Type B pancreatic cell (in vitro differentiated cells): ENCODE data around the gene P2RX1. TPM values are rescaled to one million over a fixed set of nuclear protein-coding genes. Genes with fewer than 3 reads are reported as not detected.

ENCODE experiments used
- DNase-seq: peaks from one replicate; pipeline ENCODE4 v3.0.0; 2021; ENCODE audit warnings: mixed read lengths; ENCODE audit not compliant: unreplicated experiment; ENCODE audit errors: extremely low spot score
- H3K27ac Mint-ChIP-seq: 2 replicates; pipeline ENCODE4 v1.8.0; 2021; ENCODE audit warnings: mild to moderate bottlenecking, mixed read lengths
- H3K27me3 Mint-ChIP-seq: 2 replicates; pipeline ENCODE4 v1.8.0; 2021; ENCODE audit warnings: mixed read lengths
- H3K36me3 Mint-ChIP-seq: 2 replicates; pipeline ENCODE4 v1.8.0; 2021; ENCODE audit warnings: mixed read lengths
- H3K4me1 Mint-ChIP-seq: one replicate; pipeline ENCODE4 v1.8.0; 2021; ENCODE audit warnings: mixed read lengths; ENCODE audit not compliant: unreplicated experiment
- H3K4me3 Mint-ChIP-seq: 2 replicates; pipeline ENCODE4 v1.8.0; 2021; ENCODE audit warnings: mild to moderate bottlenecking, mixed read lengths
- H3K9me3 Mint-ChIP-seq: 2 replicates; pipeline ENCODE4 v1.8.0; 2021; ENCODE audit warnings: mixed read lengths
- total RNA-seq: library from RNA; stranded (reverse); gene quantifications from 2 replicates; pipeline ENCODE4 v1.2.1, GENCODE V29; 2021; ENCODE audit warnings: low replicate concordance
- TF ChIP-seq, protein P1 (sequence below): fragments of 200-600 bp; sonication (generic); conservative IDR thresholded peaks from 2 replicates; pipeline ENCODE4 v1.5.0; 2021; ENCODE audit warnings: antibody characterized with exemption, mild to moderate bottlenecking

The P2RX1 gene
- total RNA-seq, 1 donor from 2014 or later = not detected

GRCh38 chr17:3919123-3919624 is 2.9 kb upstream of the P2RX1 start:
- TF ChIP-seq, protein P1, sequence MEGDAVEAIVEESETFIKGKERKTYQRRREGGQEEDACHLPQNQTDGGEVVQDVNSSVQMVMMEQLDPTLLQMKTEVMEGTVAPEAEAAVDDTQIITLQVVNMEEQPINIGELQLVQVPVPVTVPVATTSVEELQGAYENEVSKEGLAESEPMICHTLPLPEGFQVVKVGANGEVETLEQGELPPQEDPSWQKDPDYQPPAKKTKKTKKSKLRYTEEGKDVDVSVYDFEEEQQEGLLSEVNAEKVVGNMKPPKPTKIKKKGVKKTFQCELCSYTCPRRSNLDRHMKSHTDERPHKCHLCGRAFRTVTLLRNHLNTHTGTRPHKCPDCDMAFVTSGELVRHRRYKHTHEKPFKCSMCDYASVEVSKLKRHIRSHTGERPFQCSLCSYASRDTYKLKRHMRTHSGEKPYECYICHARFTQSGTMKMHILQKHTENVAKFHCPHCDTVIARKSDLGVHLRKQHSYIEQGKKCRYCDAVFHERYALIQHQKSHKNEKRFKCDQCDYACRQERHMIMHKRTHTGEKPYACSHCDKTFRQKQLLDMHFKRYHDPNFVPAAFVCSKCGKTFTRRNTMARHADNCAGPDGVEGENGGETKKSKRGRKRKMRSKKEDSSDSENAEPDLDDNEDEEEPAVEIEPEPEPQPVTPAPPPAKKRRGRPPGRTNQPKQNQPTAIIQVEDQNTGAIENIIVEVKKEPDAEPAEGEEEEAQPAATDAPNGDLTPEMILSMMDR = no peak
- Mint-ChIP-seq H3K4me1 (no peaks in the 10 kb centered on the region), H3K27ac (no peak overlapping the region), H3K4me3 (no peak overlapping the region), H3K27me3 (no peaks in the 10 kb centered on the region), H3K9me3 (no peaks in the 10 kb centered on the region), H3K36me3 (no peaks in the 10 kb centered on the region)
- no peak for DNase-seq

DNA sequence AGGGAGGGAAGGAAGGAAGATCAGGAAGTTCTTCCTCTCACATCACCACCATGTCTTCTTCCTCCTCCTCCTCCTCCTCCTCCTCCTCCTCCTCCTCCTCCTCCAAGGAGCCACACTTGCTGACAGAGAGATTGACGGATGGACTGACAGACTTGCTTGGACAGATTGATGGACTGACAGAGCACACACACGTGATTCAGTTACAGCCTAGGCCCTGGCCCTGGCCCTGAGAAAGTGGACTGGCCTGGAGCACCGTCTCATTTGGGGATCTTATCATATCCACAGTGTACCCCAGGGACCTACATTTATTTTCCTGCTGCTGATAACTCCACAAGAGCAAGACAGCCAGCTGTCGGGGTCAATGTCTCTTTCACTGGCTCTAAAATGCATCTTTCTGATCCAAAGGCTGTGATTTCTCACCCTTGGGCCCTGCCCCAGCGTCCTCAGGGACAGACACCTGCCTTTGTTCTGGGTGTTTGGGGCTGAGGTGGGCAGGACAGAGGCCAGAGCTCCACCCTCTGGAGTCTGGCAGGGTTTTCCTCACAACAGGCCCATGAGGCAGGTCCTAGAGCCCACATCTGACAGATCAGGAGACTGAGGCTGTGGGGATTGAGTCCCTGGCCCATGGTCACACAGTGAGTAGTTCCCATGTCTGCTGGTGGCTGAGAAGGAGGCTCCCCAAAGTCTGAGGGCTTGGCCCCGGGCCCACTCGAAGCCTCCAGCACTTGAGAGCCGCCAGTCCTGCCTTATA is 2.3 kb upstream of the P2RX1 start:
- Mint-ChIP-seq H3K27ac (no peak overlapping the region), H3K4me1 (no peaks in the 10 kb centered on the region), H3K9me3 (no peaks in the 10 kb centered on the region), H3K36me3 (no peaks in the 10 kb centered on the region), H3K4me3 (no peak overlapping the region), H3K27me3 (no peaks in the 10 kb centered on the region)
- TF ChIP-seq, protein P1 = no peak
- no peak for DNase-seq

- no peaks in the 10 kb centered on the region for H3K36me3 Mint-ChIP-seq
- H3K27ac Mint-ChIP-seq = no peak overlapping the region
- H3K4me3 Mint-ChIP-seq = no peak overlapping the region
- no peak for DNase-seq
- H3K27me3 Mint-ChIP-seq = no peaks in the 10 kb centered on the region
- no peaks in the 10 kb centered on the region for H3K4me1 Mint-ChIP-seq
- no peaks in the 10 kb centered on the region for H3K9me3 Mint-ChIP-seq
- TF ChIP-seq, protein P1 = no peak
These were observed 1.2 kb upstream of the P2RX1 start for GRCh38 chr17:3917391-3917931.

GRCh38 chr17:3916825-3917224 is 560 bp upstream of the P2RX1 start:
- no peak overlapping the region for H3K27ac Mint-ChIP-seq
- TF ChIP-seq, protein P1 = no peak
- no peaks in the 10 kb centered on the region for H3K36me3 Mint-ChIP-seq

GRCh38 chr17:3915581-3915994 is 677 bp downstream of the P2RX1 start:
- H3K27me3 Mint-ChIP-seq = no peaks in the 10 kb centered on the region
- H3K27ac Mint-ChIP-seq = no peak overlapping the region

More at GRCh38 chr17:3916825-3917224, 560 bp upstream of the P2RX1 start:
- no peaks in the 10 kb centered on the region for H3K4me1 Mint-ChIP-seq
- no peaks in the 10 kb centered on the region for H3K27me3 Mint-ChIP-seq
- no peak for DNase-seq
- H3K9me3 Mint-ChIP-seq = no peaks in the 10 kb centered on the region
- no peak overlapping the region for H3K4me3 Mint-ChIP-seq

More at GRCh38 chr17:3915581-3915994, 677 bp downstream of the P2RX1 start:
- Mint-ChIP-seq H3K4me3 (no peak overlapping the region), H3K36me3 (no peaks in the 10 kb centered on the region), H3K4me1 (no peaks in the 10 kb centered on the region), H3K9me3 (no peaks in the 10 kb centered on the region)
- DNase-seq = no peak
- TF ChIP-seq, protein P1 = no peak
